OCI-LY3 (cell line): ENCODE results near the gene TEX29.

Experiments used
- CTCF ChIP-seq: fragments of 200-600, 300-600 bp; sonication (generic); IDR thresholded peaks from 2 replicates; pipeline ENCODE4 v1.5.1; 2014; ENCODE audit warnings: antibody characterized with exemption, low read length, low read depth
- EZH2phosphoT487 ChIP-seq: fragments of 200-600 bp; shearing (Covaris generic); IDR thresholded peaks from 2 replicates; pipeline ENCODE4 v1.6.1; 2018; ENCODE audit warnings: antibody characterized with exemption, mixed run types, low read depth

- TF ChIP-seq CTCF, result no peak
- TF ChIP-seq EZH2phosphoT487, result no peak
Observed at GRCh38 chr13:111343186-111343805, 22.9 kb downstream of the TEX29 start.
